ENCODE data around the gene PLAAT5. TPM values are rescaled to one million over a fixed set of nuclear protein-coding genes. Genes with fewer than 3 reads are reported as not detected.
A peak's percentile ranks its signal among the peaks of the same experiment; 100 is the strongest.

PLAAT5 gene
- polyA plus RNA-seq, 3 donors: 0.07 to 0.62 TPM; not detected in 1

DNA sequence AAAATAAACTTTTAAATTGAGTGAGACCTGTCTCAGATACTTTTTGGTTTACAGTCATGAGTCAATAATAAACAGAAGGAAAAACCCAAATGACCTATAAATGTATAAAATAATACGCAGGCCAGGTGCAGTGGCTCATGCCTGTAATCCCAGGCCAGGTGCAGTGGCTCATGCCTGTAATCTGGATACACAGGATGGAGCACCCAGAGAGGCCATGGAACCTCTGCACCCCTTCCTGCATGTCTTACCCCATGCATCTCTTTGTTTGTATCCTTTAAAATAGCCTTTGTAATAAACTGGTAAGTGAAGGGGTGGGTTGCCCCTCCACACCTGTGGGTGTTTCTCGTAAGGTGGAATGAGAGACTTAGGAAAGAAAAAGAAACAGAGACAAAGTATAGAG, 36.7 kb upstream of the PLAAT5 start:
- Histone ChIP-seq H3K9me3 (replicated peaks in 1 of 2; ENCODE audit: control insufficient read depth in 1 of 2, insufficient read depth in 1 of 2, low read length in 2 of 2) (peaks cover 0 to 14% of the 10 kb centered on the region in 2 donors), H3K9ac (ENCODE audit: insufficient read depth, low read length, poor library complexity, severe bottlenecking) (no peak overlapping the region), H3K27me3 (ENCODE audit: control insufficient read depth in 2 of 2, insufficient read depth in 2 of 2, low read length in 2 of 2) (peaks cover 0 to 3% of the 10 kb centered on the region in 2 donors), H3K4me2 (replicated peaks; ENCODE audit: extremely low read depth, low read length, poor library complexity, severe bottlenecking) (no peak overlapping the region), H3K4me3 (replicated peaks in 1 of 3; ENCODE audit: low read depth in 2 of 3, low read length in 3 of 3) (no peak overlapping the region), H3K4me1 (ENCODE audit: control insufficient read depth in 1 of 2, insufficient read depth in 2 of 2, low read length in 2 of 2) (peaks cover 5 to 6% of the 10 kb centered on the region in 2 donors), H4K20me1 (ENCODE audit: insufficient read depth, low read length) (no peaks in the 10 kb centered on the region), H3K27ac (ENCODE audit: low read depth in 1 of 2, low read length in 2 of 2) (no peak overlapping the region), H2AFZ (ENCODE audit: insufficient read depth, low read depth, low read length, poor library complexity, severe bottlenecking) (no peak overlapping the region), H3K79me2 (ENCODE audit: insufficient read depth, low read length) (no peaks in the 10 kb centered on the region), H3K36me3 (replicated peaks in 1 of 2; ENCODE audit: control insufficient read depth in 1 of 2, insufficient read depth in 2 of 2, low read length in 2 of 2) (no peaks in the 10 kb centered on the region)
- Mint-ChIP-seq H3K4me3 (no peak overlapping the region), H3K27me3 (ENCODE audit: low read depth in 3 of 3) (peaks cover 4 to 9% (median 6%) of the 10 kb centered on the region in 3 donors), H3K27ac (peak overlapping the region in 1 of 7 donors; percentile 80), H3K9me3 (peaks cover 6 to 18% (median 12%) of the 10 kb centered on the region in 7 donors), H3K36me3 (peaks cover 2 to 13% of the 10 kb centered on the region in 2 donors), H3K4me1 (peaks cover 18% of the 10 kb centered on the region)
- intact Hi-C loops (cut with micrococcal nuclease): no loop called here
- no peak for TF ChIP-seq CTCF (IDR thresholded peaks at IDR 0.05)
- WGBS (ENCODE audit: insufficient coverage): 60% methylated on average over 1 of the region's 2 CpGs
- DNase-seq: no peak

GRCh38 chr11:63523151-63523550, 32.2 kb upstream of the PLAAT5 start:
- Mint-ChIP-seq H3K36me3 (peaks cover 6 to 29% of the 10 kb centered on the region in 2 donors), H3K4me1 (peaks cover 18% of the 10 kb centered on the region), H3K4me3 (no peak overlapping the region), H3K27me3 (ENCODE audit: low read depth in 3 of 3) (peaks cover 0 to 11% (median 2%) of the 10 kb centered on the region in 3 donors), H3K9me3 (peaks cover 6 to 32% (median 16%) of the 10 kb centered on the region in 7 donors), H3K27ac (no peak overlapping the region)
- Histone ChIP-seq H3K4me3 (replicated peaks in 1 of 3; ENCODE audit: low read depth in 2 of 3, low read length in 3 of 3) (no peak overlapping the region), H2AFZ (ENCODE audit: insufficient read depth, low read depth, low read length, poor library complexity, severe bottlenecking) (no peak overlapping the region), H3K79me2 (ENCODE audit: insufficient read depth, low read length) (no peaks in the 10 kb centered on the region), H3K27ac (ENCODE audit: low read depth in 1 of 2, low read length in 2 of 2) (no peak overlapping the region), H3K4me1 (ENCODE audit: control insufficient read depth in 1 of 2, insufficient read depth in 2 of 2, low read length in 2 of 2) (no peaks in the 10 kb centered on the region), H4K20me1 (ENCODE audit: insufficient read depth, low read length) (no peaks in the 10 kb centered on the region), H3K36me3 (replicated peaks in 1 of 2; ENCODE audit: control insufficient read depth in 1 of 2, insufficient read depth in 2 of 2, low read length in 2 of 2) (no peaks in the 10 kb centered on the region), H3K9ac (ENCODE audit: insufficient read depth, low read length, poor library complexity, severe bottlenecking) (no peak overlapping the region), H3K27me3 (ENCODE audit: control insufficient read depth in 2 of 2, insufficient read depth in 2 of 2, low read length in 2 of 2) (peaks cover 0 to 3% of the 10 kb centered on the region in 2 donors), H3K4me2 (replicated peaks; ENCODE audit: extremely low read depth, low read length, poor library complexity, severe bottlenecking) (no peak overlapping the region), H3K9me3 (replicated peaks in 1 of 2; ENCODE audit: control insufficient read depth in 1 of 2, insufficient read depth in 1 of 2, low read length in 2 of 2) (peaks cover 0 to 14% of the 10 kb centered on the region in 2 donors)
- TF ChIP-seq CTCF (IDR thresholded peaks at IDR 0.05): no peak
- WGBS (ENCODE audit: insufficient coverage): 100% methylated on average over 2 of the region's 7 CpGs
- intact Hi-C loops (cut with micrococcal nuclease): no loop called here
- no peak for DNase-seq
